Endodermal cell (in vitro differentiated cells): ENCODE measurements around the gene MANBA. TPM values are rescaled to one million over a fixed set of nuclear protein-coding genes. Genes with fewer than 3 reads are reported as not detected.

Experiments used
- DNase-seq: peaks from one replicate; pipeline ENCODE4 v3.0.0-alpha.2; 2017
- H3K27ac ChIP-seq: 2 replicates; pipeline ENCODE4 v1.5.1; 2013; ENCODE audit warnings: mild to moderate bottlenecking, low read depth, low read length, moderate library complexity
- H3K27me3 ChIP-seq: 2 replicates; pipeline ENCODE4 v1.6.1; 2013; ENCODE audit warnings: mild to moderate bottlenecking, low read length, moderate library complexity; ENCODE audit not compliant: insufficient read depth, control insufficient read depth, poor library complexity, severe bottlenecking
- H3K36me3 ChIP-seq: 2 replicates; pipeline ENCODE4 v1.7.0; 2013; ENCODE audit warnings: mild to moderate bottlenecking, low read length, moderate library complexity; ENCODE audit not compliant: control insufficient read depth, insufficient read depth
- H3K4me1 ChIP-seq: one replicate; pipeline ENCODE4 v1.7.0; 2013; ENCODE audit warnings: low read length; ENCODE audit not compliant: control insufficient read depth, insufficient read depth
- H3K4me3 ChIP-seq: 2 replicates; pipeline ENCODE4 v1.5.1; 2013; ENCODE audit warnings: mild to moderate bottlenecking, low read length, moderate library complexity
- H3K9ac ChIP-seq: 2 replicates; pipeline ENCODE4 v1.6.1; 2013; ENCODE audit warnings: mild to moderate bottlenecking, low read length, moderate library complexity; ENCODE audit not compliant: poor library complexity, severe bottlenecking; ENCODE audit errors: extremely low read depth
- H3K9me3 ChIP-seq: 2 replicates; pipeline ENCODE4 v1.6.1; 2013; ENCODE audit warnings: mild to moderate bottlenecking, low read length, moderate library complexity; ENCODE audit not compliant: control insufficient read depth
- H3K27ac Mint-ChIP-seq: 2 replicates; pipeline ENCODE4 v1.8.0; 2020; ENCODE audit warnings: mixed read lengths
- H3K27me3 Mint-ChIP-seq: 2 replicates; pipeline ENCODE4 v1.8.0; 2021; ENCODE audit warnings: mild to moderate bottlenecking, mixed read lengths; ENCODE audit not compliant: insufficient read depth
- H3K36me3 Mint-ChIP-seq: 2 replicates; pipeline ENCODE4 v1.8.0; 2020; ENCODE audit warnings: low read depth, mixed read lengths
- H3K4me1 Mint-ChIP-seq: 2 replicates; pipeline ENCODE4 v1.8.0; 2020; ENCODE audit warnings: mixed read lengths
- H3K4me3 Mint-ChIP-seq: 2 replicates; pipeline ENCODE4 v1.8.0; 2020; ENCODE audit warnings: mild to moderate bottlenecking, moderate library complexity, mixed read lengths
- H3K9me3 Mint-ChIP-seq: 2 replicates; pipeline ENCODE4 v1.8.0; 2020; ENCODE audit warnings: mild to moderate bottlenecking, mixed read lengths
- CTCF ChIP-seq: fragments of 200-600 bp; sonication (generic); conservative IDR thresholded peaks from 2 replicates; pipeline ENCODE4 v1.5.0; 2021; ENCODE audit warnings: antibody characterized with exemption, mild to moderate bottlenecking
- WGBS, 2 experiments: methylation state at CpG; one replicate each; pipeline versions ENCODE4 v1.1.5 to v1.1.7; 2013; ENCODE audit warnings: missing lambda C conversion rate in 2 of 2, mixed read lengths in 1 of 2; ENCODE audit not compliant: insufficient coverage in 1 of 2, insufficient read length in 1 of 2; 5-methylcytosine and 5-hydroxymethylcytosine counted together
- total RNA-seq, 2 donors: library from RNA; stranded (reverse); fragmentation: NEBNext Ultra II Directional in 1 of 2; extraction: Animal tissue kit (Norgen Biotek cat#: 25700) in 1 of 2; gene quantifications; 2 replicates in 1 of 2; 3 replicates in 1 of 2; pipeline ENCODE4 v1.2.1, GENCODE V29; 2021

The MANBA gene
- total RNA-seq, 2 donors from 2014 or later = 30.4 to 32.0 TPM

GRCh38 chr4:102593147-102593546 is 167.6 kb downstream of the MANBA start:
- Histone ChIP-seq H3K4me1 (no peaks in the 10 kb centered on the region), H3K27me3 (no peaks in the 10 kb centered on the region), H3K36me3 (peaks cover 3% of the 10 kb centered on the region), H3K9me3 (peaks cover 11% of the 10 kb centered on the region), H3K9ac (no peak overlapping the region), H3K27ac (no peak overlapping the region), H3K4me3 (no peak overlapping the region)
- peaks cover 8% of the 10 kb centered on the region for H3K9me3 Mint-ChIP-seq
- no peaks in the 10 kb centered on the region for H3K4me1 Mint-ChIP-seq
- H3K36me3 Mint-ChIP-seq = peaks cover 2% of the 10 kb centered on the region
- 100% methylated on average over 6 of the region's 7 CpGs; no CpG with 5 or more reads in 1 of the 2 experiments for WGBS, 2 experiments
- no peak overlapping the region for H3K4me3 Mint-ChIP-seq
- no peak overlapping the region for H3K27ac Mint-ChIP-seq
- no peak for TF ChIP-seq CTCF
- DNase-seq = no peak
- H3K27me3 Mint-ChIP-seq = no peaks in the 10 kb centered on the region

- H3K4me3 Mint-ChIP-seq = no peak overlapping the region
- no peak overlapping the region for H3K27ac ChIP-seq
- H3K4me3 ChIP-seq = no peak overlapping the region
- peaks cover 3% of the 10 kb centered on the region for H3K36me3 ChIP-seq
- H3K9me3 ChIP-seq = peaks cover 11% of the 10 kb centered on the region
- H3K27me3 Mint-ChIP-seq = no peaks in the 10 kb centered on the region
- H3K27me3 ChIP-seq = no peaks in the 10 kb centered on the region
- H3K4me1 ChIP-seq = no peaks in the 10 kb centered on the region
- DNase-seq = no peak
- H3K4me1 Mint-ChIP-seq = no peaks in the 10 kb centered on the region
- H3K36me3 Mint-ChIP-seq = peaks cover 2% of the 10 kb centered on the region
- H3K9me3 Mint-ChIP-seq = peaks cover 8% of the 10 kb centered on the region
- TF ChIP-seq CTCF = no peak
- H3K9ac ChIP-seq = no peak overlapping the region
- H3K27ac Mint-ChIP-seq = no peak overlapping the region
Observed at GRCh38 chr4:102592256-102592655, 168.5 kb downstream of the MANBA start.

GRCh38 chr4:102589743-102590142 is 171.0 kb downstream of the MANBA start:
- H3K36me3 ChIP-seq = no peaks in the 10 kb centered on the region
- H3K4me1 Mint-ChIP-seq = no peaks in the 10 kb centered on the region
- H3K9ac ChIP-seq = no peak overlapping the region
- no peak for TF ChIP-seq CTCF
- H3K27me3 ChIP-seq = no peaks in the 10 kb centered on the region
- H3K27ac Mint-ChIP-seq = no peak overlapping the region
- DNase-seq = no peak
- H3K36me3 Mint-ChIP-seq = peaks cover 2% of the 10 kb centered on the region
- H3K4me3 ChIP-seq = no peak overlapping the region
- H3K4me1 ChIP-seq = no peaks in the 10 kb centered on the region
- H3K9me3 ChIP-seq = peaks cover 11% of the 10 kb centered on the region
- no peaks in the 10 kb centered on the region for H3K27me3 Mint-ChIP-seq
- no peak overlapping the region for H3K27ac ChIP-seq
- 71 to 82% methylated on average over 2 of the region's 3 CpGs for WGBS, 2 experiments
- no peak overlapping the region for H3K4me3 Mint-ChIP-seq
- peaks cover 8% of the 10 kb centered on the region for H3K9me3 Mint-ChIP-seq
